Measurements from ENCODE around the gene AAR2.

DNA sequence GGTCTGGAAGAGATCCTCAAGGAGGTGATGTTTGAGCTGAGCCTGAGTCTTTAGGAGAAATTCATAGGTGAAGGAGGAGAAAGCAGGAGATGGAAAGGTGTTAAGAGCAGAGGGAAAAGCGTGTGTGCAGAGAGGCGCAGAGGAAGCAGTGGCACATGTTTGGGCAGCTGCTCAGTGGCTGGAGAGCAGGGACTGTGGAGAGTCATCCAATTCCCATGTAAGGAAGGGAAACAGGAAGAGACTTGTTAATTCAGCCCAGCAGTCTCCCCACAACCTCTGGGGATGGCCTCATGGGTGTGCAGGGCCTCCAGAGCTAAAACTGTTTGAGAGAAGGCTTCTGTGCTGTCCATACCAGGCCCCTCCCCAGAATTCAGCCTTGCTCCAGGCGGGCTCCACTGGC is 16.2 kb downstream of the AAR2 start:
- TF ChIP-seq CTCF (IDR thresholded peaks at IDR 0.05): no peak
- TF ChIP-seq, protein P1, sequence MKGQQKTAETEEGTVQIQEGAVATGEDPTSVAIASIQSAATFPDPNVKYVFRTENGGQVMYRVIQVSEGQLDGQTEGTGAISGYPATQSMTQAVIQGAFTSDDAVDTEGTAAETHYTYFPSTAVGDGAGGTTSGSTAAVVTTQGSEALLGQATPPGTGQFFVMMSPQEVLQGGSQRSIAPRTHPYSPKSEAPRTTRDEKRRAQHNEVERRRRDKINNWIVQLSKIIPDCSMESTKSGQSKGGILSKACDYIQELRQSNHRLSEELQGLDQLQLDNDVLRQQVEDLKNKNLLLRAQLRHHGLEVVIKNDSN (IDR thresholded peaks at IDR 0.05; ENCODE audit: borderline replicate concordance, low read depth): no peak
- TF ChIP-seq, protein P2, sequence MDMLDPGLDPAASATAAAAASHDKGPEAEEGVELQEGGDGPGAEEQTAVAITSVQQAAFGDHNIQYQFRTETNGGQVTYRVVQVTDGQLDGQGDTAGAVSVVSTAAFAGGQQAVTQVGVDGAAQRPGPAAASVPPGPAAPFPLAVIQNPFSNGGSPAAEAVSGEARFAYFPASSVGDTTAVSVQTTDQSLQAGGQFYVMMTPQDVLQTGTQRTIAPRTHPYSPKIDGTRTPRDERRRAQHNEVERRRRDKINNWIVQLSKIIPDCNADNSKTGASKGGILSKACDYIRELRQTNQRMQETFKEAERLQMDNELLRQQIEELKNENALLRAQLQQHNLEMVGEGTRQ (IDR thresholded peaks at IDR 0.05; ENCODE audit: borderline replicate concordance, low read depth, low read length): no peak
- TF ChIP-seq RFX5 (IDR thresholded peaks at IDR 0.05; ENCODE audit: low read length): no peak
- no peak for TF ChIP-seq POLR2AphosphoS5 (IDR thresholded peaks at IDR 0.05; ENCODE audit: low read depth, low read length)
- TF ChIP-seq, protein P3, sequence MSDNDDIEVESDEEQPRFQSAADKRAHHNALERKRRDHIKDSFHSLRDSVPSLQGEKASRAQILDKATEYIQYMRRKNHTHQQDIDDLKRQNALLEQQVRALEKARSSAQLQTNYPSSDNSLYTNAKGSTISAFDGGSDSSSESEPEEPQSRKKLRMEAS (IDR thresholded peaks at IDR 0.05; ENCODE audit: low read depth): no peak
- TF ChIP-seq SIN3A (IDR thresholded peaks at IDR 0.05; ENCODE audit: borderline replicate concordance, low read depth, low read length): no peak
- no peak for TF ChIP-seq TAF1 (IDR thresholded peaks at IDR 0.05; ENCODE audit: borderline replicate concordance, low read depth, low read length)
- no peak for TF ChIP-seq SMC3 (IDR thresholded peaks at IDR 0.05; ENCODE audit: low read depth, low read length)
- TF ChIP-seq JUND (IDR thresholded peaks at IDR 0.05): no peak
- no peak for TF ChIP-seq REST (IDR thresholded peaks at IDR 0.05; ENCODE audit: low read depth, low read length)
- TF ChIP-seq, protein P4, sequence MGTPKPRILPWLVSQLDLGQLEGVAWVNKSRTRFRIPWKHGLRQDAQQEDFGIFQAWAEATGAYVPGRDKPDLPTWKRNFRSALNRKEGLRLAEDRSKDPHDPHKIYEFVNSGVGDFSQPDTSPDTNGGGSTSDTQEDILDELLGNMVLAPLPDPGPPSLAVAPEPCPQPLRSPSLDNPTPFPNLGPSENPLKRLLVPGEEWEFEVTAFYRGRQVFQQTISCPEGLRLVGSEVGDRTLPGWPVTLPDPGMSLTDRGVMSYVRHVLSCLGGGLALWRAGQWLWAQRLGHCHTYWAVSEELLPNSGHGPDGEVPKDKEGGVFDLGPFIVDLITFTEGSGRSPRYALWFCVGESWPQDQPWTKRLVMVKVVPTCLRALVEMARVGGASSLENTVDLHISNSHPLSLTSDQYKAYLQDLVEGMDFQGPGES (IDR thresholded peaks at IDR 0.05; ENCODE audit: low read depth, low read length): no peak

All from SK-N-SH (cell line).